Heart left ventricle (tissue), 16 donors: ENCODE data around the gene ZDHHC14. TPM values are rescaled to one million over a fixed set of nuclear protein-coding genes. Genes with fewer than 3 reads are reported as not detected.

ENCODE experiments used
- ATAC-seq, 4 donors: fragments of 200-7000 bp; cut with Tn5 transposase; one replicate each; pipeline ENCODE4 v1.9.1; 2020 to 2022; ENCODE audit warnings: moderate library complexity in 4 of 4, mild to moderate bottlenecking in 3 of 4, moderate number of reproducible peaks in 1 of 4
- DNase-seq, 5 donors: peaks; one replicate each; pipeline ENCODE4 v3.0.0-alpha.2; 2020
- H3K27ac ChIP-seq, 12 donors: fragments of 200-600 bp; sonication (generic) in 4 of 12; one replicate each; pipeline versions ENCODE4 v1.5.0 to v1.8.0; 2016 to 2022; ENCODE audit warnings: mild to moderate bottlenecking in 2 of 12
- H3K27me3 ChIP-seq, 9 donors: fragments of 200-600 bp; sonication (generic) in 2 of 9; one replicate each; pipeline versions ENCODE4 v1.5.1 to v1.8.0; 2016 to 2022; ENCODE audit warnings: mild to moderate bottlenecking in 3 of 9
- H3K36me3 ChIP-seq, 9 donors: fragments of 200-600 bp; sonication (generic) in 2 of 9; one replicate each; pipeline versions ENCODE4 v1.5.0 to v1.8.0; 2018 to 2022; ENCODE audit warnings: mild to moderate bottlenecking in 2 of 9
- H3K4me1 ChIP-seq, 12 donors: fragments of 200-600 bp; sonication (generic) in 4 of 12; one replicate each; pipeline versions ENCODE4 v1.5.0 to v1.8.0; 2016 to 2022; ENCODE audit warnings: mild to moderate bottlenecking in 3 of 12
- H3K4me3 ChIP-seq, 12 donors: fragments of 200-600 bp; sonication (generic) in 4 of 12; one replicate each; pipeline versions ENCODE4 v1.5.0 to v1.8.0; 2017 to 2022; ENCODE audit warnings: mild to moderate bottlenecking in 9 of 12, moderate library complexity in 4 of 12
- H3K9me3 ChIP-seq, 12 donors: fragments of 200-600 bp; sonication (generic) in 4 of 12; one replicate each; pipeline versions ENCODE4 v1.5.0 to v1.8.0; 2016 to 2022; ENCODE audit warnings: mild to moderate bottlenecking in 1 of 12
- CTCF ChIP-seq, 12 donors: fragments of 200-600 bp; sonication (generic) in 4 of 12; IDR thresholded peaks; one replicate each; pipeline versions ENCODE4 v1.5.0 to v1.8.0; 2018 to 2022; ENCODE audit warnings: antibody characterized with exemption in 12 of 12, mild to moderate bottlenecking in 5 of 12
- POLR2A ChIP-seq, 2 donors: fragments of 450-650 bp; IDR thresholded peaks; one replicate each; pipeline ENCODE4 v1.6.1; 2017; ENCODE audit warnings: antibody characterized with exemption in 2 of 2, mild to moderate bottlenecking in 2 of 2, moderate library complexity in 2 of 2
- WGBS, 4 donors: extraction: QIAGEN DNeasy Blood & Tissue Kit in 2 of 4; methylation state at CpG; one replicate each; pipeline versions ENCODE4 v1.1.5 to v1.1.7; 2013 to 2018; 5-methylcytosine and 5-hydroxymethylcytosine counted together
- intact Hi-C, 10 donors: fragments of 100-400 bp; cut with DNase I; formaldehyde crosslinking; loops; one replicate each; pipeline versions ENCODE4 v1.11.1 to v1.14.2; 2022
- polyA plus RNA-seq, 2 donors: library from polyadenylated mRNA; stranded (reverse); fragments of 200-250 nt; gene quantifications; one replicate each; pipeline ENCODE4 v1.2.3, GENCODE V29; 2013
- total RNA-seq, 9 donors: library from RNA; depleted of rRNA in 2 of 9; stranded (reverse); fragments of >200 nt in 2 of 9; fragmentation: NEBNext Ultra II Directional in 3 of 9; extraction: Animal tissue kit (Norgen Biotek cat#: 25700) in 3 of 9; gene quantifications; one replicate each; pipeline versions ENCODE4 v1.1.0 to v1.2.4, GENCODE V29; 2016 to 2023
- donor health status: ischemic (EF 13 %, LVEDD 7.1; RV severe dilation, severe dysfunction).
- donor health status: healthy with polysubstance abuse.
- donor health status: DM: no; HTN: yes; CAD: no.
- donor health status: DM: no; HTN: no; CAD: no.
- donor health status: ischemic (EF 25% LVEDD 6.9; RV normal size, moderate dysfunction).
- donor health status: ischemic (EF 25% LVEDD 5.7; RV mildly dilated, moderate dysfunction).
- donor health status: healthy.
- donor health status: DM: yes; HTN: yes; CAD: no.
- donor health status: ischemic (EF 35%, LVEDD 5.7; RV mildly dilated, moderate dysfunction).
- donor health status: nonischemic (EF 11% LVEDD 7.7; RV severe dilation, severe dysfunction).
- donor health status: DM: yes; HTN: yes; CAD: no.
- donor health status: PGD.
- donor health status: ischemic (EF 29% LVEDD 5.4; RV normal size, mild dysfunction).
- donor health status: nonischemic (EF 23%, LVEDD 6.1; RV moderate dilation, normal function).

The ZDHHC14 gene
- total and polyA plus RNA-seq, 11 donors: 7.0 to 25.8 (median 15.4) TPM

- DNase-seq: no peak
- intact Hi-C loops: no loop called here
- Histone ChIP-seq H3K27me3 (no peaks in the 10 kb centered on the region), H3K27ac (no peak overlapping the region), H3K9me3 (no peaks in the 10 kb centered on the region), H3K4me1 (peaks cover 0 to 11% (median 0%) of the 10 kb centered on the region in 12 donors), H3K36me3 (peaks cover 0 to 5% (median 0%) of the 10 kb centered on the region in 9 donors), H3K4me3 (no peak overlapping the region)
- 93 to 97% (median 94%) methylated on average over 15 of the region's 15 CpGs for WGBS, 4 donors
- no peak for ATAC-seq
- TF ChIP-seq POLR2A (IDR thresholded peaks at IDR 0.05) (no peak), CTCF (IDR thresholded peaks at IDR 0.05) (no peak)
These were observed 175.2 kb downstream of the ZDHHC14 start for GRCh38 chr6:157556144-157556645.

DNA sequence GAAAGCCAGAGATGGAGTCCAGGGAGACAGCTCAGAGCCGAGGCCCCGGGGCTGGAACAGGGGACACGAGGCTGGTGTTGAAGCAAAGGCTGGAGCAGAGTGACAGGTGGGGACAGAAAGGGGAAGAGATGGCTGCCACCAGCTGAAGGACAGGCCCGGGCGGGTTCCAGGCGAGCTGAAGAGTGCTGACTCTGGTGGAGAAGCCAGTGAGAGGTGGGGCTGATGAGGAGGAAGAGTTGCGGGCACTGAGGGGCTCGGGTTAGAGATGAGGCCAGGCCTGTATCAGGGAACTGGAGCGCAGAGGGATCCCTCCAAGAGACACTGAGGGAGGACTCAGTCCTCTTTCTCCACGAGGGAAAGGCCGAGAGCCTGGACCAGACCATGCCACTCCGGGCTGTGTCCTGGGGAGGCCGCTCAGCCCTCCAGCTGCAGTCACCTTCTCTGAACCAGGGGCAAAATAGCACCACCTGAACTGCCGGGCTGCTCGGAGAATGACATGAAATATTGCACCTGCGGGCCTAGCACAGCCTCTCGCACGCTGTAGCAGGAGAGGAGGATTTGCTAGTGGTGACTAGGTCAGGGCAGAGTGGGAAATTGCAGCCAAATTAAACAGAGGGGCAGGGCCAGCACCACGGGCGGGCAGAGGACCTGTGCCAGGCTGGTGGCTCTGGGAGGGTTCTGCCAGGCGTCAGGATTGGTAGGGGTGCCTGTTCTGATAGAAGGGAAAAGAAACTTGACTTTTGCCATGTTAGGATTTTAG is 175.9 kb downstream of the ZDHHC14 start:
- Histone ChIP-seq H3K4me3 (no peak overlapping the region), H3K27ac (no peak overlapping the region), H3K4me1 (peaks cover 0 to 10% (median 0%) of the 10 kb centered on the region in 12 donors), H3K9me3 (no peaks in the 10 kb centered on the region), H3K27me3 (no peaks in the 10 kb centered on the region), H3K36me3 (peaks cover 0 to 5% (median 0%) of the 10 kb centered on the region in 9 donors)
- intact Hi-C loops: no loop called here
- 86 to 93% (median 88%) methylated on average over 21 of the region's 21 CpGs for WGBS, 4 donors
- DNase-seq (no peak), ATAC-seq (peak in 1 of 4 donors; percentile 22)
- no peak for TF ChIP-seq CTCF (IDR thresholded peaks at IDR 0.05)
- no peak for TF ChIP-seq POLR2A (IDR thresholded peaks at IDR 0.05)

DNA sequence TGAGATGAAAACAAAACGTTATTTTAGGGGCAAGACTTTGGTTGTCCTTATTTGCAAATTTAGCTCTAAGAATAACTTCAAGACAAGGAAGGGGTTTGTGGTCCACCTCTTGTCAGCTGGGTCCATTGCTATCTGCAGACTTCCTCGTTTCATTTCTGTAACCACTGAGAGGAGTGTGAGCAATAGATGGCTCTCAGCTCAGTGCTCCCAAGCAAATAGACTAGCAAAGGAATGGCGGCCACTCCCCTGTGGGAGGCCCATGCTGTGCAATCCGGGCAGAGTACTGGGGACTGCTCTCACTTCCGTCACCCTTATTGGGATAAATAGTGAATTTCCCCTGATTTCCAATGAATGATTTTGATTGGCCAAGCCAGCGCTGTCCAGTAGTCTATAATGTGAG is 176.6 kb downstream of the ZDHHC14 start:
- Histone ChIP-seq H3K27ac (no peak overlapping the region), H3K4me1 (peaks cover 0 to 10% (median 0%) of the 10 kb centered on the region in 12 donors), H3K9me3 (no peaks in the 10 kb centered on the region), H3K36me3 (peaks cover 0 to 5% (median 0%) of the 10 kb centered on the region in 9 donors), H3K27me3 (no peaks in the 10 kb centered on the region), H3K4me3 (no peak overlapping the region)
- WGBS, 4 donors: 87 to 93% (median 89%) methylated on average over 6 of the region's 6 CpGs
- DNase-seq (no peak), ATAC-seq (no peak)
- intact Hi-C loops: no loop called here
- no peak for TF ChIP-seq POLR2A (IDR thresholded peaks at IDR 0.05)
- TF ChIP-seq CTCF (IDR thresholded peaks at IDR 0.05): no peak

DNA sequence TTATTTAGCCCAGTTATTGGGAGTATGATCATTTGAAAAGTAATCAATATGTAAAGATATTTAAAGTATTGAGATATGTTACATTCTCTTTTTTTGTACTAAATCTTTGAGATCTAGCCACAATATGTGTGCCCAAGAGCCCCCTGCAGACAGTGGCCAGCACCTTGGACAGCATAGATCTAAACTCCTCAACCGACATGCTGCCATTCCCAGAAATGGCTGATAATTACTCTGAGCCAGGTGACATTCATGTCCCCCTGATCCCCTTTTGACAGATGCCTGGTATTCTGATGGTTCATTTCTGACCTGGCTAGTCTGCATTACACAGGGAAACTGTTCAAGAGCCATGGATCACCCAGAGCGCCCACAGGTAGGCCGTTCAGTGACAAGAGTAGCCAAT is 177.1 kb downstream of the ZDHHC14 start:
- DNase-seq: no peak
- Histone ChIP-seq H3K27ac (no peak overlapping the region), H3K9me3 (no peaks in the 10 kb centered on the region), H3K4me3 (no peak overlapping the region), H3K4me1 (peaks cover 0 to 10% (median 0%) of the 10 kb centered on the region in 12 donors), H3K27me3 (no peaks in the 10 kb centered on the region), H3K36me3 (peaks cover 0 to 5% (median 0%) of the 10 kb centered on the region in 9 donors)
- WGBS, 4 donors: 96 to 100% (median 98%) methylated on average over 3 of the region's 3 CpGs
- intact Hi-C loops: no loop called here
- TF ChIP-seq CTCF (IDR thresholded peaks at IDR 0.05) (no peak), POLR2A (IDR thresholded peaks at IDR 0.05) (no peak)
- no peak for ATAC-seq
